DMS53 treated with DMSO at 0.1 percent for 48 hours (cell line): ENCODE data around the gene MZT2A.
"Not testable (repeated sequence)": the region's sequence is repeated elsewhere in the genome, so short reads cannot be mapped to it uniquely, and the experiment has no call there.

ENCODE experiments used
- DNase-seq: peaks from one replicate; lab custom pipeline; 2025; ENCODE audit not compliant: unreplicated experiment; lab: John Stamatoyannopoulos, UW

MZT2A gene

DNA sequence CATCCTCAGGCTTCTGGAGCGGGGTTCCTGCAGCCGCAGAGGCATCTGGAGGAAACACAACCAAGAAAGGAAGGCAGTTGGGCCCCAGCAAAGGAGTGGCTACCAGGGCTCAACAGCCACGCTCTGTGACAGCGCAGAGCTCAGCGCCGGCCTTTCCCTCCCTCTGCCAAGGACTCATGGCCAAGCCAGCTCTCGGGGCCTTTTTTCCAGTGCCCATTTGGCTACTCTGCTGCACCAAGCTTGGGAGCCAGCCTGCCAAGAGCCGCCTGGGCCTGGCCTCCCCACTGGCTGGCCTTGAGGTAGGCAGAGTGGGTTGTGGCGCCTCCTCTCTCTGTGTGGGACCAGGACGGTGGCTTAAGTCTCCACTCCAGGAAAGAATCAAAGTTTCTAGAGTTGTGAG is 28.3 kb upstream of the MZT2A start:
- DNase-seq = no peak

DNA sequence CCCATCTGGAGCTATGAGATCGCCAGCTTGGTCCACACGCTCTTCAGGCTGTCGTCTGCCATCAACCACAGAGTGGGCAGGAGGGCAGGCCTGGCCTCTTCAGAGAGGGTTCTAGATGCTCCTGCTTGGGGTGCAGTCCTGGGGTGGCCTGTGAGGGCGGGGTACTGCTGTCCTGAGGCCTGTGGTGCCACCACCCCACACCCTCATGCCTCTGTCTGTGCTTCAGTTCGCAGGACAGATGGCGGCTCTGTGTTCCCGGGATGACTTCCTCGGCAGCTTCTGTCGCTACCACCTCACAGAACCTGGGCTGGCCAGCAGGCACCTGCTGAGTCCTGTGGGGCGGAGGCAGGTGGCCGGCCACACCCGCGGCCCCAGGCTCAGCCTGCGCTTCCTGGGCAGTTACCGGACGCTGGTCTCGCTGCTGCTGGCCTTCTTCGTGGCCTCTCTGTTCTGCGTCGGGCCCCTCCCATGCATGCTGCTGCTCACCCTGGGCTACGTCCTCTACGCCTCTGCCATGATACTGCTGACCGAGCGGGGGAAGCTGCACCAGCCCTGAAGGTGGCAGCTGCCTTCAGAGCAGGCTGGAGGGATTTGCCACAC is 27.8 kb upstream of the MZT2A start:
- not testable (repeated sequence) for DNase-seq

DNA sequence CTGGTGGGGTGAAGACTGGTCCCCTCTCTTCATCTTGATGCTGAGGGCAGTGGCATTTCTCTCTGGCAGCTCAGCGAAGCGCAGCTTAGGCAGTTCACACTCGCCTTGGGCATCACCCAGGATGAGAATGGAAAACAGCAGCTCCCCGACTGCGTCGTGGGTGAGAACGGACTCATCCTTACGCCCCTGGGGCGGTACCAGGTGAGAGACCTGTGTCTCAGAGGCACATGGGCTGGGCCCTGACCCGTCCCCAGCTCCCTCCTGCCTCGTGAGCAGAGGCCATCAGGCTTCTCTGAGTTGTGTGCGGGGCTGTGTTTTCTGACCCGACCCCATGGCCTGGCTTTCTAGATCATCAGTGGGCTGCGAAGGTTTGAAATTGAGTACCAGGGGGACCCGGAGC is 27.3 kb upstream of the MZT2A start:
- DNase-seq = no peak

DNA sequence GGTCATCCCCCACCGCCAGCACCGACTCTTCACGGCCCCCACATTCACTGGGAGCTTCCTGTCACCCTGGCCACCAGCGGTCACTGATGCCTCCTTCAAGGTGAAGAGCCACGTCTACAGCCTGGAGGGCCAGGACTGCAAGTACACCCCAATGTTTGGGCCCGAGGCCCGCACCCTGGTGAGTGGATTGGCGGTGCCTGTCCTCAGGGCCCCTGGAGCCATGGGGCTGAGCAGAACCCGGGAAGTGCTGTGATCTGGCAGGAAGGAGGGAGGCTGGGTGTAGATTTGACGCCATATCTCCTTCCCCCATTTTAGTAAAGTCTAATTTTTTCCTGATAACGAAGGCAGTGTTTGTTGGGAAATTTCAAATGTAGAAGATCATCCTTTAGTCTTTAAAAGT is 26.3 kb upstream of the MZT2A start:
- DNase-seq = not testable (repeated sequence)

DNA sequence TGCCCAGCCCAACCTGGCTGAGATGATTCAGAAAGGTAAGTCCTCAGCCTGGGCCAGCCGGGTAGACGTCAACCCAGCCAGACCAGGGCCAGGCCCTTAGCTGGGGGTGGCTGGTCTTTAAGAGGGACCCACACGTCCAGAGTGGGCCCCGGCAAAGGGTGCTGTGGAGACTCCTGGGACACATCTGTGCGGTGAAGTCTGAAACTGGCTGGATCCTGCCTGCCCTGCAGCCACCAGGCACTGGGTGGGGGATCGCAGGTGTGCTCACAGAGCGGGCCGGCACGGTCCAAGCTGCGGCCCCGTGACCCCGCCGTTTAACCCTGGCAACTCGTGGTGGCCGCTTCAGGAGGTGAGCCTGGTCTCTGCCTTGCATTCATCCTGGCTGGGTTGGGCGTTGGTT is 25.7 kb upstream of the MZT2A start:
- DNase-seq = not testable (repeated sequence)

- DNase-seq = no peak
These were observed 25.1 kb upstream of the MZT2A start for GRCh38 chr2:131517106-131517831.

DNA sequence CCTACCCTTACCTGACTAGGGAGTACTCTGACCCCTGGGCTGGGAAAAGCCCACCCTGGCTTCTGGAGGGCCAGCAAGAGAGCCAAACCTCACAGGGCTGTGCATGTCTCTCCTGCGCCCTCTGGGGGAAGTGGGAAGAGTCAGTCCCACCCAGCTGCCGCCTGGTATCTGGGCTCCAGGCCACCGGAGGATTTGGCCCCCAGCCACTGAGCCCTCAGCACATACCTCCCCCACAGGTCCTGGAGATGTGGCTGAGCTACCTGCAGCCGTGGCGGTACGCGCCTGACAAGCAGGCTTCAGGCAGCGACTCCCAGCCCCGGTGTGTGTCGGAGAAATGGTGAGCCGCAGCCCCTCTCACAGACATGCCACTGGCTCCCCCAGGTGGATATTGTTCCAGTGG is 24.4 kb upstream of the MZT2A start:
- DNase-seq = not testable (repeated sequence)

- DNase-seq = no peak
These were observed 23.8 kb upstream of the MZT2A start for GRCh38 chr2:131516011-131516410.

- DNase-seq = not testable (repeated sequence)
These were observed 23.0 kb upstream of the MZT2A start for GRCh38 chr2:131515235-131515634.

DNA sequence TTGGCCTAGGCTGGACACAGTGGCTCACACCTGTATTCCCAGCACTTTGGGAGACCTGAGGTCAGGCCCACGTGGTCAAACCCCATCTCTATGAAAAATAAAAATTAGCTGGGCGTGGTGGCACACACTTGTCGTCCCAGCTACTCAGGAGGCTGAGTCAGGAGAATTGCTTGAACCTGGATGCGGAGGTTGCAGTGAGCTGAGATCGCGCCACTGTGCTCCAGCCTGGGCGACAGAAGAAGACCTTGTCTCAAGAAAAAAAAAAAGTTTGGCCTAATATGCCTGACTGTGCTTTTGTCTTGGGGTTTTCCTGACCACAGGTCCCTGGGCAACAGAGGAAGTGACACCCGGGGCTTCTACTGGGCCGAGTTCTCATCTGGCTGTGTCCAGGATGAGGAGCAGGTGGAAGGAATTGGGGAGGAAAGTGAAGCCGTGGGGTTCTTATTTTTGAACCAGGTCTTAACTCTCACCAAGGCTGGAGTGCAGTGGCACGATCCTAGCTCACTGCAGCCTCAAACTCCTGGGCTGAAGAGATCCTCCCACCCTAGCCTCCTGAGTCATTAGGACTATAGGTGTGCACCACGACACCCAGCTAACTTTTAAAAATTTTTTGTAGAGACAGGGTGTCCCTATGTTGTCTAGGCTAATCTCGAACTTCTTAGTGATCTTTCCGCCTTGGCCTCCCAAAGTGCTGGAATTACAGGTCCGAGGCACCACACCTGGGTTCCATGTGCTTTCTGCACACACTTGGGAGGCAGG is 22.4 kb upstream of the MZT2A start:
- DNase-seq = not testable (repeated sequence)

GRCh38 chr2:131511969-131512870 is 20.0 kb upstream of the MZT2A start:
- DNase-seq = not testable (repeated sequence)

GRCh38 chr2:131511291-131511968 is 19.2 kb upstream of the MZT2A start:
- DNase-seq = not testable (repeated sequence)

DNA sequence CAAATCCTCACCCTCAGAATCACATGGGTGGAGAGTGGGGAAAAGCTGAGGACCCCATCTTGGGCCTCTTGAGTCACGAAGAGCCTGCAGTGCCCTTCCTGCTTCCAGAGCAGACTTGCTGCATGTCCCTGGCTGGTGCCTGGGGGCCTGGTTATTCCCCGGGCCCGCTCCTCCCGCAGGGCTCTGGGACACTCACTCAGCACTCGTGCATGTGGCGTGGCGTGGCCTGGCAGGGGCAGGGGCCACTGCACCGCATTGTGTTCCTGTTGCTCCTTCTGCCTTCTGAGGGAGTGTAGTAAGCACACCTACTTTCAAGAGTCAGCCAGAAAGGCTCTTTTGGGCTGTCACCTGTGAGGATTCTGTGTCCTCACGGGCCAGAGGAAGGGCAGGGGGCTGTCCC is 17.4 kb upstream of the MZT2A start:
- DNase-seq = no peak

- DNase-seq = not testable (repeated sequence)
These were observed 12.0 kb upstream of the MZT2A start for GRCh38 chr2:131504082-131504750.

- DNase-seq = not testable (repeated sequence)
These were observed 11.4 kb upstream of the MZT2A start for GRCh38 chr2:131503587-131503986.

DNA sequence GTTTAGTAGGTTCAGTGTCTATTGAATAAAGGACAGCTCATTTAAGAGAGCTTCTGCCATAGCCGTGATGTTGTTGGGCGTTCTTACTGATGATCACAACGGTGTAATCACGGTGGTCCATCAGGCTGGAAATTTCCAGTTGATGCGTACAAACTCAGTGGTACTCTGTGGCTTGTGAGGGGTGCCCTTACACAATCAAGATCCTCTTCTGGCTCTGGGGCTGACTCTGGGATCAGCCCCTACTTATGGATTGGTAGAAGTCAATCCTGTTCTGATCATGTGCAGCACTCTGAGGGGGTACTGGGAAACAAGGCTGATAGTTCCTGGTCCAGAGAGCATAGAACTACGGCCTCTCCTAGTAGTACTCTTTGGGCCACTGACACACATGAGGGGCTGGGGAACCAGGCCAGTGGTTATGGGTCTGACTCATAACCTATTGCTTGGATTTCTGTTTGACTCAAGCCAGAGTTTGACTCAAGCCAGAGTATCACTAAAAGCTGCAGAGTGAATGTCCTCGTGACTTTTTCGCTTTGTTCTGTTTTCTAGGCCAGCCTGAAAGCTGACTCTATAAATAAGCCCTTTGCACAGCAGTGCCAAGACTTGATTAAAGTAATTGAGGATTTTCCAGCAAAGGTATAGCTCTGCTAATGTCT is 6.2 kb upstream of the MZT2A start:
- not testable (repeated sequence) for DNase-seq

- not testable (repeated sequence) for DNase-seq
These were observed 3.3 kb upstream of the MZT2A start for GRCh38 chr2:131495506-131495905.

- DNase-seq = no peak
These were observed 1.2 kb upstream of the MZT2A start for GRCh38 chr2:131493199-131493968.
